Fibroblast of pulmonary artery (primary cell): Measurements from ENCODE around the gene CPS1.

Source experiments
- DNase-seq: peaks from one replicate; pipeline ENCODE4 v3.0.0-alpha.2; 2010; ENCODE audit warnings: low read depth
- H3K4me3 ChIP-seq: replicated peaks from 2 replicates; pipeline ENCODE4 v1.5.1; 2011; ENCODE audit warnings: low read depth, mild to moderate bottlenecking, control low read depth, low read length, moderate library complexity
- TF ChIP-seq, protein P1 (sequence below): IDR thresholded peaks from 2 replicates; pipeline ENCODE4 v1.5.1; 2011; ENCODE audit warnings: mild to moderate bottlenecking, control low read depth, low read length, inconsistent platforms; ENCODE audit errors: missing control alignments

Gene CPS1

DNA sequence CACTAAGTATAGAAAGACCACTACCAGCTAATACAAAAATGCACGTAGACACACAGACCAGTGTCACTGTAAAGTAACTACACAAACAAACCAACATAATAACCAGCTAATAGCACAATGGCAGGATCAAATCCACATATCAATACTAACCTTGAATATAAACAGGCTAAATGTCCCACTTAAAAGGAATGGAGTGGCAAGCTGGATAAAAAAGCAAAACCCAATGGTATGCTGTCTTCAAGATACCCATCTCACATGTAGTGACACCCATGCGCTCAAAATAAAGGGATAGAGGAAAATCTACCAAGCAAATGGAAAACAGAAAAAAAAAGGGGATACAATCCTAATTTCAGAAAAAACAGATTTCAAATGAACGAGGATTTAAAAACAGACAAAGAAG lies 41.8 kb downstream of the CPS1 start:
- no peak overlapping the region for H3K4me3 ChIP-seq
- TF ChIP-seq, protein P1, sequence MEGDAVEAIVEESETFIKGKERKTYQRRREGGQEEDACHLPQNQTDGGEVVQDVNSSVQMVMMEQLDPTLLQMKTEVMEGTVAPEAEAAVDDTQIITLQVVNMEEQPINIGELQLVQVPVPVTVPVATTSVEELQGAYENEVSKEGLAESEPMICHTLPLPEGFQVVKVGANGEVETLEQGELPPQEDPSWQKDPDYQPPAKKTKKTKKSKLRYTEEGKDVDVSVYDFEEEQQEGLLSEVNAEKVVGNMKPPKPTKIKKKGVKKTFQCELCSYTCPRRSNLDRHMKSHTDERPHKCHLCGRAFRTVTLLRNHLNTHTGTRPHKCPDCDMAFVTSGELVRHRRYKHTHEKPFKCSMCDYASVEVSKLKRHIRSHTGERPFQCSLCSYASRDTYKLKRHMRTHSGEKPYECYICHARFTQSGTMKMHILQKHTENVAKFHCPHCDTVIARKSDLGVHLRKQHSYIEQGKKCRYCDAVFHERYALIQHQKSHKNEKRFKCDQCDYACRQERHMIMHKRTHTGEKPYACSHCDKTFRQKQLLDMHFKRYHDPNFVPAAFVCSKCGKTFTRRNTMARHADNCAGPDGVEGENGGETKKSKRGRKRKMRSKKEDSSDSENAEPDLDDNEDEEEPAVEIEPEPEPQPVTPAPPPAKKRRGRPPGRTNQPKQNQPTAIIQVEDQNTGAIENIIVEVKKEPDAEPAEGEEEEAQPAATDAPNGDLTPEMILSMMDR = no peak
- DNase-seq = no peak

DNA sequence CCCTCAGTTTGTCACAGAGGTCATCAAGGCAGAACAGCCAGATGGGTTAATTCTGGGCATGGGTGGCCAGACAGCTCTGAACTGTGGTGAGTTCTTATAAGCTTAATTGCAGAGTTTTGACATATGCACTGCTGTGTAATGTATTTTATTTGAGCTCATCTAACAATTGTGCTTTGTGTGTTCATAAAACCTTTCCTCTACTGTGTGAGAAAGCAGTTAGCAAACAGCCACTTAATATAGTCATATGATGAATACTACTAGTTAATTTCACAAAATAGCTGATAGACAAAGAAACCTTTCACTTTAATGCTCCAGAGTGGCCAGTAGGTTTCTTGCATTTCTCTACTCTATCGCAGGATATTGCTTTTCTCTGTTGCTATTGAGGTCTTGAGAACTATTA lies 43.1 kb downstream of the CPS1 start:
- no peak for DNase-seq
- TF ChIP-seq, protein P1 = no peak
- no peak overlapping the region for H3K4me3 ChIP-seq

DNA sequence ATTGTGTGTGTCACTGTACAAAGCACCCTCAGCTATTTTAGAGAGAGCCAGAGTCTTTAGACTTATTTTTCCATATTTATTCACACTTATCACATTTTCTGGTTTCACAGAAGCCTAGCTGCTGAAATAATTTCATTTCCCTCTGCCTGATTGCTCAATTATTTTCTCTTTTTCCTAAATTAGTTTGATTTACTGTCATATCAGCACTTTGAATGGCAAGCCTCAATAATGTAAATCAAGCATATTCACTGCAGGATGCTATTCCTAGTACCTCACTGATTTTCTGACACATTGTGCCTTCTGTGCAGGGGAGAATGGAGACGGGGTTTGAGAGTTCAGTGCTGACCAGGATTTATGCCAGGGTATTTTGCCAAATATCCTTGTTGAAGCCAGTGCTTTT lies 48.3 kb downstream of the CPS1 start:
- TF ChIP-seq, protein P1 = no peak
- DNase-seq = no peak
- no peak overlapping the region for H3K4me3 ChIP-seq

DNA sequence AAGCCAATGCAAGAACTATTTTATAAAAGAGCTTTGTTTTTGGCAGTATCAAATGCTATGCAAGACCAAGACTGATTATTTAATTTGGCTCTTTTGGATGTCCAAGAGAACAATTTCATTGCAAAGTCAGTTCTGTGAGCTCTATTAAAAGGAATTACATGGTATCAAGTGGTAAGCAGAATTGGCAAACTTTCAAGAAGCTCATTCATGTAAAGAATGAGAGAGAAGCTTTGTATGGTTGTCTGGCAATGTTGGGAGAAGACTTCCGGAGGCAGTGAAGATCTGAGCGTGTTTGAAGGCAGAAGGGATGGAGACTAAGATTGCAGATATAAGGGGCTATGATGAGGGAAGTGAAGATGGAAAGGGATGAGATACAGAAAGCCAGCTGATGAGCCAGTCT lies 49.6 kb downstream of the CPS1 start:
- DNase-seq = peak; percentile 3
- TF ChIP-seq, protein P1 = no peak
- no peak overlapping the region for H3K4me3 ChIP-seq

DNA sequence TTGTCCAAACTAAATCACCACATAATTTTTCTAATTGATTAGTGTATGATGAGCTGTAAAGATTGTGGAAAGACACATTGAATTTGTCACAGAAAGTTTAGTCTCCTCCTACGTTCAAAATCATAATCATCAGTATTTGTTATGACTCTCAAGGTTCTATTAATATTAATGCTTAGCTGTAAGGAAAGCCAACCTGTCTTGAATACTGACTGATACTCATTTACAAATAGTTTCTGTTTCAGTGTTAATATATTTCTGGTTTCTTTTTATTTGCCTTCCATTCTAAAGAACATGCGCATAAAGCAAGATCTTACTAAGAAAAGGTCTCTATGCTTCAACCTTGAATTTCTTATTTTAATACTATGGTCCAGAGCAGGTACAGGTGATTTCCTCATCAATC lies 55.1 kb downstream of the CPS1 start:
- TF ChIP-seq, protein P1 = no peak
- no peak for DNase-seq
- no peak overlapping the region for H3K4me3 ChIP-seq

DNA sequence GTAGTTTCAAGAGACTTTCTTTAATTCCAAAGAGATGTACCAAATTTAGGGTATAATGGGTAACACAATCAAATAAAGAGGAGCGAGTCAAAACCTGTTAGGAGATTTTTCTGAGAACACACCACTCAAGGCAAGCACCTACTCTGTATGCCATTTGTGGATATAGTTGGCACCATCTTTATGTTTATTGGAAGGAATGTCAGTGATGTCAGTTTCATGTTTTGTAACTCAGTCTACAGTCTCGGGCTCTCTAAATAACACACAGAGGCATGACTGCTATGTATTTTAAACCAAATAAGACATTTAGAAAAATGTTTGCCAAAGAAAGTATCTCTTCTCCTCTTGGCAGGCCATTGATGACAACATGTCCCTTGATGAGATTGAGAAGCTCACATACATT lies 59.7 kb downstream of the CPS1 start:
- H3K4me3 ChIP-seq = no peak overlapping the region
- TF ChIP-seq, protein P1 = no peak
- DNase-seq = no peak

DNA sequence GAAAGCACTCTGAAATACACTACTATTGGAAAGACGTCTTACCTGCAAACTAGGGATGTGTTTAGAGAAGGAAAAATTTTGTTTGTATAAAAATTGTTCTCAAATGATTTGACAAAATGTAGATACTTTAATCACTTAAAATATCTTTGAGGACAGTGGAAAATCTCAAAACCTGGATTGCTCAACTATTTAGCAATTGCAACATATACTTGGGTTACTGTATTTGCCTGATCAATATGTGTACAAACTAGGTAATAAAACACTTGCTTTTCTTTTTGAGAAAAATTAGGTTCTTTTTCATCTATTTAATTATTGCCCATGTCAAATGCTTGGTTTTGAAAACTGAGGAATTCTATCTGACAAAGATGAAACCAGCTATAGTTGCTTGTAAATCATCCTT lies 60.9 kb downstream of the CPS1 start:
- DNase-seq = no peak
- H3K4me3 ChIP-seq = no peak overlapping the region
- TF ChIP-seq, protein P1 = no peak
